Astrocyte of the spinal cord (primary cell): ENCODE results near the gene MAIP1.

Source experiments
- DNase-seq: peaks from one replicate; pipeline ENCODE4 v3.0.0; 2011; ENCODE audit warnings: low read depth, low spot score
- H3K4me3 ChIP-seq: 2 replicates; pipeline ENCODE4 v1.5.1; 2011; ENCODE audit warnings: low read depth, mild to moderate bottlenecking, low read length, moderate library complexity
- in situ Hi-C: cut with HindIII; loops from 2 replicates; pipeline ENCODE4 v1.10.0; 2017; ENCODE audit warnings: low sequenced_read_pairs
- TF ChIP-seq, protein P1 (sequence below): IDR thresholded peaks from 2 replicates; pipeline ENCODE4 v1.5.1; 2012; ENCODE audit warnings: low read depth, mild to moderate bottlenecking, low read length, inconsistent platforms

MAIP1 gene

DNA sequence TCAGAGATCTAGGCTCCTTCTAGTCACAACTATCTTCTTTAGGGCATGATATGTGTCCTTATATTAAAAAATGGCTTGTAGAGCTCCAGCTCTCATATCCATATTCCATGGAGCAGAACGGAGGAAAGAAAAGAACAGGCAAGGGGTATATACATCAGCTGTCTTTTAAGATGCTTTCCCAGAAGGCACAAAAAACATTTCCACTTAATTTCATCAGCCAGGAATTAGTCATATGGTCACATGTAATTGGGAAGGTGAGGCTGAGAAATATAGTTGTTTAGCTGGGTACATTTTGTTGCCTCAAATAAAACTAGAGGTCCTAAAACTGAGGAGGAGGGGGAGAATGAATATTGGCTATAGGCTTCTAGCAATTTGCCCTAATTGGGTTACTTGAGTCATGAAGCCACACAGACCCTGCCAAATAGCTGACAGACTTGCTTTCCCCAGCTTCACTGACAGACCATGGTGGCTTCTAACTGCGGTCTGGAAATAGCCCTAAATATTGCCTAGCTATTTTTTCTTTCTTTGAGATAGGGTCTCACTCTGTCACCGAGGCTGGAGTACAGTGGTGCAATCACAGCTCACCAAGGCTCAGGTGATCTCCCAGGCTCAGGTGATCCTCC lies 20.0 kb downstream of the MAIP1 start:
- TF ChIP-seq, protein P1, sequence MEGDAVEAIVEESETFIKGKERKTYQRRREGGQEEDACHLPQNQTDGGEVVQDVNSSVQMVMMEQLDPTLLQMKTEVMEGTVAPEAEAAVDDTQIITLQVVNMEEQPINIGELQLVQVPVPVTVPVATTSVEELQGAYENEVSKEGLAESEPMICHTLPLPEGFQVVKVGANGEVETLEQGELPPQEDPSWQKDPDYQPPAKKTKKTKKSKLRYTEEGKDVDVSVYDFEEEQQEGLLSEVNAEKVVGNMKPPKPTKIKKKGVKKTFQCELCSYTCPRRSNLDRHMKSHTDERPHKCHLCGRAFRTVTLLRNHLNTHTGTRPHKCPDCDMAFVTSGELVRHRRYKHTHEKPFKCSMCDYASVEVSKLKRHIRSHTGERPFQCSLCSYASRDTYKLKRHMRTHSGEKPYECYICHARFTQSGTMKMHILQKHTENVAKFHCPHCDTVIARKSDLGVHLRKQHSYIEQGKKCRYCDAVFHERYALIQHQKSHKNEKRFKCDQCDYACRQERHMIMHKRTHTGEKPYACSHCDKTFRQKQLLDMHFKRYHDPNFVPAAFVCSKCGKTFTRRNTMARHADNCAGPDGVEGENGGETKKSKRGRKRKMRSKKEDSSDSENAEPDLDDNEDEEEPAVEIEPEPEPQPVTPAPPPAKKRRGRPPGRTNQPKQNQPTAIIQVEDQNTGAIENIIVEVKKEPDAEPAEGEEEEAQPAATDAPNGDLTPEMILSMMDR: no peak
- DNase-seq: peak; percentile 36

DNA sequence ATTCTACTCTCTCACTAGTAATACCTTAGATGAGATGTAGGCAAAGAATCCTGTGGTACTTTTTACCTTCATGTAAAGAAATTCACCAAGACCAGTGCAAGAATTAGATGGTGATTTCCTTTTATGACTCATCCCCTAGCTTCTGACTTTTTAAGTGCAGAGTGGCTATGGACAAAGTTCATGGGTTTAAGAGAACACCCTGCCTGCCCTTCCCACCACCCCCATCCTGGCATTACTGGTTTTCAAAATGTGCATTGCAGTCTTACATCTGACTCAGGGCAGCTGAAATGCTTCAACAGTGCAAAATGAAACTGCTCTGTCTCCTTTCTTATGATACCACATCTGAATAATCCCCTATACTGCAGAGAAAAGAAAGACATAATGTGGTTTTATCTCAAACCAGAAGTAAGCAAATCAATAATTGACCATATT lies 22.6 kb downstream of the MAIP1 start:
- in situ Hi-C loops: no loop called here
- no peak overlapping the region for H3K4me3 ChIP-seq
- peak; percentile 75 for DNase-seq
- TF ChIP-seq, protein P1: no peak

More for the DNA sequence above, 20.0 kb downstream of the MAIP1 start:
- in situ Hi-C loops: no loop called here
- H3K4me3 ChIP-seq: no peak overlapping the region

DNA sequence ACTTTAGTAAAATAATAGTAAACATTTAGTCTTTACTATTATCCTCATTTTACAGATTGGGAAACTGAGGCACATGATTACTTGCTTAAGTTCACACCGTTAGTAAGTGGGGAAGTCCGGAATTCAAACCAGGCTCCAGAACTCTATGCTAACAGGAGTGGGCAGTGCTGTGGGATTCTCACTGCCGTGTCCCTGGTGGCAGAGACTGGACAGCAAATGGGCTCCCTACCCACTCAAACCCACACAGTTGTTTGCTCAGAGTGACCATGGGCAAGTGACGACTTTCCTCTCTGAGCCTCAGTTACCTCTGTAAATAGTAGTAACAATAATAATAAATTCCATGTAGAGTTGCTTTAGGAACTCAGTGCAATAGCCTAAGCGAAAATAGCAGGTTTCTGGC lies 24.0 kb downstream of the MAIP1 start:
- H3K4me3 ChIP-seq: no peak overlapping the region
- in situ Hi-C loops: no loop called here
- TF ChIP-seq, protein P1: no peak
- no peak for DNase-seq

- in situ Hi-C loops: no loop called here
- peak; percentile 81 for DNase-seq
- TF ChIP-seq, protein P1: peak; percentile 83
- H3K4me3 ChIP-seq: peak overlapping the region; percentile 3
These were observed 24.6 kb downstream of the MAIP1 start for GRCh38 chr2:199979832-199980628.

DNA sequence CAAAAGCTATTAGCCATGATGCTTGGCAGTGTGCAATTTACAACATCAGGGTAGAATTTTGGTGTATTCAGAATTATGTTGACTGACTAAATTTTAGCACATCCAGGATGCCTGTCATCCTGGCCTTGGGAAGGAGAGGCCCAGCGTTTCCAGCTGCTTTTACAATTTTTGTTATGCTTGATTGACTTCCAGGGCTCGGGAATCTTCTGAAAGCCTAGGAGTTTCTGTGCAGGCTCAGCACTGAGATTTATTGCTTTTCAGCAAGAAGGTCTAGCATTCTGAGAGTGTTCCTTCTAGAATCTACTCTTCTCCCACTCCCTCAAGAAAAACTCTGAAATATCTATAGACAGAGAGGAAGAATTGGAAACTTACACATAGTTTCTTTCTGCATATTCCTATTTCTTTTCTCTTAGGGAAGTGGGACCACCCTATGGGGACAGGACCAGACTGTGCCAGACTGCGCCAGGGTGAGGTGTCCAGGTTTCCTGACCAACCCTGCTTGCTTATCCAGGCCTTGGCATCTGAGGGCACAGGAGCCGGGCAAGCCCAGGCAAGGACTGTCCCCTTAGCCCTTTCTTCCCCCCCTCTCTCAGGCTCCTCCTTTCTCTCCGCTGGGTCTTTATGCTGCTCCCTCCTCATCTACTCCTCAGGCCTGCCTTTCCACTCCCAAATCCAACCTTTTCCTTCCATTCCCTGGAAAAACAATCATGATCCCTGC lies 26.9 kb downstream of the MAIP1 start:
- no peak overlapping the region for H3K4me3 ChIP-seq
- in situ Hi-C loops: no loop called here
- no peak for DNase-seq
- TF ChIP-seq, protein P1: no peak

DNA sequence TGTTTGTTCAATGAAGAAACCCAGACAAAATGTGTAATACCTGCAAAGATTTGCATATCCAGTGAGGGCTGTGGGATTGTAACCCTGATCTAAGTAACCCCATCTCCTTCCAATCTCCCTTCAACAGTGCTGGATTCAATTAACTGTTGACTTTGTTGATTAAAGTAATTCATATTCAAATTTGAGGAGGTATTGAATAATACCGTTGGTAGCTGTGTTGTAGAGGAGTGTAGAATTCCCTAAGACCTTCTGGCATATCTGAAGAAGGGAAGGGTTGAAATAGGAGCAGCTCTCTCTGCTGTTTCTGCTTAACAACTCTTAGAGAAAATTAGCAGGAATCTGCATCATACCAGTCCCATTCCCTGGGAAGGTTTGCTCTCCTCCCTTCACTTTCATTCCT lies 28.2 kb downstream of the MAIP1 start:
- in situ Hi-C loops: no loop called here
- TF ChIP-seq, protein P1: no peak
- no peak overlapping the region for H3K4me3 ChIP-seq
- no peak for DNase-seq
